ENCODE measurements around the gene SLC25A38. TPM values are rescaled to one million over a fixed set of nuclear protein-coding genes. Genes with fewer than 3 reads are reported as not detected.
"Not testable (repeated sequence)": the region's sequence is repeated elsewhere in the genome, so short reads cannot be mapped to it uniquely, and the experiment has no call there.

The SLC25A38 gene
- total RNA-seq, 1 donor from 2014 or later, result 21.2 TPM

- Mint-ChIP-seq H3K36me3 (ENCODE audit: low read depth, unreplicated experiment) (no peaks in the 10 kb centered on the region), H3K27ac (ENCODE audit: unreplicated experiment) (no peak overlapping the region), H3K27me3 (ENCODE audit: unreplicated experiment) (no peaks in the 10 kb centered on the region), H3K9me3 (ENCODE audit: unreplicated experiment) (no peaks in the 10 kb centered on the region), H3K4me1 (ENCODE audit: unreplicated experiment) (peaks cover 3% of the 10 kb centered on the region), H3K4me3 (ENCODE audit: unreplicated experiment) (no peak overlapping the region)
- no peak for DNase-seq (ENCODE audit: low spot score)
- TF ChIP-seq, protein P1, sequence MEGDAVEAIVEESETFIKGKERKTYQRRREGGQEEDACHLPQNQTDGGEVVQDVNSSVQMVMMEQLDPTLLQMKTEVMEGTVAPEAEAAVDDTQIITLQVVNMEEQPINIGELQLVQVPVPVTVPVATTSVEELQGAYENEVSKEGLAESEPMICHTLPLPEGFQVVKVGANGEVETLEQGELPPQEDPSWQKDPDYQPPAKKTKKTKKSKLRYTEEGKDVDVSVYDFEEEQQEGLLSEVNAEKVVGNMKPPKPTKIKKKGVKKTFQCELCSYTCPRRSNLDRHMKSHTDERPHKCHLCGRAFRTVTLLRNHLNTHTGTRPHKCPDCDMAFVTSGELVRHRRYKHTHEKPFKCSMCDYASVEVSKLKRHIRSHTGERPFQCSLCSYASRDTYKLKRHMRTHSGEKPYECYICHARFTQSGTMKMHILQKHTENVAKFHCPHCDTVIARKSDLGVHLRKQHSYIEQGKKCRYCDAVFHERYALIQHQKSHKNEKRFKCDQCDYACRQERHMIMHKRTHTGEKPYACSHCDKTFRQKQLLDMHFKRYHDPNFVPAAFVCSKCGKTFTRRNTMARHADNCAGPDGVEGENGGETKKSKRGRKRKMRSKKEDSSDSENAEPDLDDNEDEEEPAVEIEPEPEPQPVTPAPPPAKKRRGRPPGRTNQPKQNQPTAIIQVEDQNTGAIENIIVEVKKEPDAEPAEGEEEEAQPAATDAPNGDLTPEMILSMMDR (IDR thresholded peaks at IDR 0.05; ENCODE audit: unreplicated experiment), result no peak
These were observed 34.1 kb upstream of the SLC25A38 start for GRCh38 chr3:39349080-39349479.

GRCh38 chr3:39350714-39351113, 32.5 kb upstream of the SLC25A38 start:
- Mint-ChIP-seq H3K9me3 (ENCODE audit: unreplicated experiment) (no peaks in the 10 kb centered on the region), H3K4me3 (ENCODE audit: unreplicated experiment) (no peak overlapping the region), H3K27ac (ENCODE audit: unreplicated experiment) (no peak overlapping the region), H3K4me1 (ENCODE audit: unreplicated experiment) (peaks cover 3% of the 10 kb centered on the region), H3K36me3 (ENCODE audit: low read depth, unreplicated experiment) (no peaks in the 10 kb centered on the region), H3K27me3 (ENCODE audit: unreplicated experiment) (no peaks in the 10 kb centered on the region)
- no peak for DNase-seq (ENCODE audit: low spot score)
- TF ChIP-seq, protein P1 (IDR thresholded peaks at IDR 0.05; ENCODE audit: unreplicated experiment), result no peak

DNA sequence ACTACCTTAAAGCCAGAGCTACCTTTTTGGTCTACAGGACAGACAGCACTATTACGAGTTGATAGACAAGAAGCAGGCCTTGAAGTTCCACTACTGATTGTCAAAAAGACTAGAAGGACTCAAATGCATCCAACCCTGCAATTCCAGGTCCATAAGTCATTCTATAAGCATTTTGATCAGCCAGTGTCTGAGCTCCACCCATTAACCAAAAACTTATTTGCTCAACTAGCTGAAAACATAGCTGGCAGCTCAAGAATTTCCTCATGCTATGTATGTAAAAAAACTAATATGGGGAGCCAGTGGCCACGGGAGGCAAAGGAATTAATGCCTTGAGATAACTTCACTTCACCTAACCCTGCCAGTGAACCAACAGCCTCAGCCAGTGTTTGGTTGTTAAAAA, 32.0 kb upstream of the SLC25A38 start:
- H3K9me3 Mint-ChIP-seq (ENCODE audit: unreplicated experiment); DNase-seq (ENCODE audit: low spot score); H3K27ac Mint-ChIP-seq (ENCODE audit: unreplicated experiment); H3K36me3 Mint-ChIP-seq (ENCODE audit: low read depth, unreplicated experiment); H3K4me1 Mint-ChIP-seq (ENCODE audit: unreplicated experiment); H3K27me3 Mint-ChIP-seq (ENCODE audit: unreplicated experiment); H3K4me3 Mint-ChIP-seq (ENCODE audit: unreplicated experiment): not testable (repeated sequence)

DNA sequence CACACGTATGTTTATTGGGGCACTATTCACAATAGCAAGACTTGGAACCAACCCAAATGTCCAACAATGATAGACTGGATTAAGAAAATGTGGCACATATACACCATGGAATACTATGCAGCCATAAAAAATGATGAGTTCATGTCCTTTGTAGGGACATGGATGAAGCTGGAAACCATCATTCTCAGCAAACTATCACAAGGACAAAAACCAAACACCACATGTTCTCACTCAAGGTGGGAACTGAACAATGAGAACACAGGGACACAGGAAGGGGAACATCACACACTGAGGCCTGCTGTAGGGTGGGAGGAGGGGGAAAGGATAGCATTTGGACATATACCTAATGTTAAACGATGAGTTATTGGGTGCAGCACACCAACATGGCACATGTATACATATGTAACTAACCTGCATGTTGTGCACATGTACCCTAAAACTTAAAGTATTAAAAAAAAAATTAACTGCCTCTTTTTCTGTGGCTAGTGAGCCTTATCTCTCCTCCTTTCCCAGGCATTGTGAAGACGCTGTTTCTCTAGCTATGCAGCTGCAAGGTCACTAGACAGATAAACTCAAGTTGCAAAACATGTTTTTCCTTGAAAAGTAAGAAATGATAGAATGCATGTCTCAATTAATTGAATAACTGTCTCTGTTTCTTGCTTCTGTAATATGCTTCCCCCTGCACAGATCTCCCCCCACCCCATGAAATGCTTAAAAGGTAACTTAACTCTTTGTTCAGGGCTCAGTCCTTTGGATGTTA, 29.8 kb upstream of the SLC25A38 start:
- not testable (repeated sequence) for H3K9me3 Mint-ChIP-seq (ENCODE audit: unreplicated experiment); H3K4me3 Mint-ChIP-seq (ENCODE audit: unreplicated experiment); H3K36me3 Mint-ChIP-seq (ENCODE audit: low read depth, unreplicated experiment); DNase-seq (ENCODE audit: low spot score); H3K27me3 Mint-ChIP-seq (ENCODE audit: unreplicated experiment); H3K4me1 Mint-ChIP-seq (ENCODE audit: unreplicated experiment); H3K27ac Mint-ChIP-seq (ENCODE audit: unreplicated experiment)

DNA sequence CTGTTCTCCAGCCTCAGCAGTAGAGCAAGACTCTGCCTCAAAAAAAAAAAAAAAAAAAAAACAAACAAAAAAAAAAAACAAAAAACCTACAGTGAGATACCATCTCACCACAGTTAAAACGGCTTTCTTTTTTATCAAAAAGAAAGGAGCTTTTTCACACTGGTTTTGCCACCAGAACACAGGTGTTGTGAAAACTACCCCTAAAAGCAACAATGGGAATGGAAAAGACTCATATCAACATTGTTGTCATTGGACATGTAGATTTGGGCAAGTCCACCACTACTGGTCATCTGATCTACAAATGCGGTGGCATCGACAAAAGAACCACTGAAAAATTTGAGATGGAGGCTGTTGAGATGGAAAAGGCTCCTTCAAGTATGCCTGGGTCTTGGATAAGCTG, 24.8 kb upstream of the SLC25A38 start:
- no peak overlapping the region for H3K4me3 Mint-ChIP-seq (ENCODE audit: unreplicated experiment)
- H3K36me3 Mint-ChIP-seq (ENCODE audit: low read depth, unreplicated experiment), result no peaks in the 10 kb centered on the region
- DNase-seq (ENCODE audit: low spot score), result no peak
- no peaks in the 10 kb centered on the region for H3K9me3 Mint-ChIP-seq (ENCODE audit: unreplicated experiment)
- H3K27ac Mint-ChIP-seq (ENCODE audit: unreplicated experiment), result no peak overlapping the region
- no peaks in the 10 kb centered on the region for H3K27me3 Mint-ChIP-seq (ENCODE audit: unreplicated experiment)
- peaks cover 4% of the 10 kb centered on the region for H3K4me1 Mint-ChIP-seq (ENCODE audit: unreplicated experiment)
- TF ChIP-seq, protein P1 (IDR thresholded peaks at IDR 0.05; ENCODE audit: unreplicated experiment), result no peak

DNA sequence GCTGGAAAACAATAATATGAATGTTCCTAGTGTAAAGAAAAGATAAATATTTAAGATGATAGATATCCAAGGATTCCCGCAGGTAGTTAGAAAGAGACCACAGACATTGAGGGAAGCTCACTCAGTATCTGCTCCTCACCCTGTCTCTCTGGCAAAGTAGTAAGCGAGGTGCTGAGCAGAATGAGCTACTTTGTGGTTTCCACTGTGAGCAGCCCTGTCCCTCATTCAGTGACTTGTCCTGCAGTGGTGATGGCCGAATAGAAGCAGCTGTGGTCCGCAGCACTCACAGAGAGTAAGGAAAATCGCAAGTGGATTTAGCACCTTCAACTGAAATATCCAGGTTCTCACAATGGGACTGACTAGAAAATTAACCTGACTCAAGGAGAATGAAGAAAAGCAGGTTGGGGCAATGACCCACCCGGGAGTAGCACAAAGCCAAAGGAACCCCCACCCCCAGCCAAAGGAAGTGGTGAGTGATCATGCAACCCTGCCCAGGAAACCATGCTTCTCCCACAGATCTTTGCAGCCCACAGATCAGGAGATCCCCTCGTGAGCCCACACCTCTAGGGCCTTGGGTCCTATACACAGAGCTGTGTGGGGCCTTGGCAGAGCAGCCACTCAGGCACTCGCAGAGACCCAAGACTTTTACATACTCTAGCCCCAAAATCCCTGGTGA, 21.8 kb upstream of the SLC25A38 start:
- H3K27ac Mint-ChIP-seq (ENCODE audit: unreplicated experiment), result no peak overlapping the region

More for the DNA sequence above, 21.8 kb upstream of the SLC25A38 start:
- H3K4me3 Mint-ChIP-seq (ENCODE audit: unreplicated experiment), result no peak overlapping the region
- no peaks in the 10 kb centered on the region for H3K9me3 Mint-ChIP-seq (ENCODE audit: unreplicated experiment)
- H3K27me3 Mint-ChIP-seq (ENCODE audit: unreplicated experiment), result peaks cover 2% of the 10 kb centered on the region
- TF ChIP-seq, protein P1 (IDR thresholded peaks at IDR 0.05; ENCODE audit: unreplicated experiment), result no peak
- H3K4me1 Mint-ChIP-seq (ENCODE audit: unreplicated experiment), result peaks cover 4% of the 10 kb centered on the region
- no peak for DNase-seq (ENCODE audit: low spot score)
- H3K36me3 Mint-ChIP-seq (ENCODE audit: low read depth, unreplicated experiment), result no peaks in the 10 kb centered on the region
